Measurements from ENCODE around the gene APOB. TPM values are rescaled to one million over a fixed set of nuclear protein-coding genes. Genes with fewer than 3 reads are reported as not detected.

APOB gene
- total and polyA plus RNA-seq, 2 of the 8 experiments (the other 6 are each of a cell fraction or from before 2014, with no cell fraction given) = 0.15 to 0.61 TPM

DNA sequence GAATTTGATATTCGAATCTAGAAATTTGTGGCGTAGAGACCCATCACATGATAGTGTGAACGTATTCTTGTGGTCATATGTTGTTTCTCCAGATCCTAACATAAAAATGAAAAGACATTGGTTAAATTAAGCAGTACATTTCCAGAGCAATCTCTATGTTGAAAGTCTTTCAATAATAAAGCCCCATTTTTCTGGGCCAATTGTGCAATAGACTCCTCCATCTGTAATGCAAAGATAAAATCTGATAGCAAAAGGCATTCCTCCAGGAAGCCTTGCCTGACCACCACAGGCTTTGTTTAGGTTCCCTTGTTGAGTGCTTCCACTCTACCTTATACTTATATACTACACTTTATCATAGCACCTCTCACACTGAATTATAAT, 31.3 kb downstream of the APOB start:
- Histone ChIP-seq H3K9me3 (ENCODE audit: insufficient read depth in 2 of 2, low read depth in 1 of 2, low read length in 1 of 2) (no peaks in the 10 kb centered on the region; a peak in 1 of 4 replicates), H3K56ac (replicated peaks; ENCODE audit: insufficient read length, low read depth, low read length) (no peak overlapping the region), H3K79me1 (ENCODE audit: low read depth, low read length) (no peaks in the 10 kb centered on the region), H4K91ac (replicated peaks; ENCODE audit: insufficient read length, low read length) (no peak overlapping the region), H4K5ac (ENCODE audit: insufficient read length, low read depth, low read length) (no peak overlapping the region), H2BK15ac (ENCODE audit: low read length) (no peak overlapping the region), H3K4me2 (ENCODE audit: insufficient read depth in 1 of 2, low read depth in 2 of 2, low read length in 2 of 2) (no peak overlapping the region), H3K4me1 (replicated peaks in 1 of 4; ENCODE audit: control insufficient read depth in 3 of 4, insufficient read depth in 4 of 4, low read length in 3 of 4) (no peaks in the 10 kb centered on the region), H3K9ac (replicated peaks in 1 of 4; ENCODE audit: extremely low read depth in 1 of 4, low read depth in 3 of 4, low read length in 3 of 4) (no peak overlapping the region), H3K27me3 (replicated peaks in 1 of 4; ENCODE audit: control insufficient read depth in 3 of 4, extremely low read depth in 1 of 4, insufficient read depth in 3 of 4, low read length in 3 of 4) (no peaks in the 10 kb centered on the region; a peak in 1 of 7 replicates), H2AK5ac (ENCODE audit: low read depth, low read length) (no peak overlapping the region), H3K4ac (replicated peaks; ENCODE audit: insufficient read length, low read depth, low read length) (no peak overlapping the region), H2AFZ (ENCODE audit: low read length) (no peak overlapping the region), H3K4me3 (ENCODE audit: extremely low read depth in 1 of 4, insufficient read depth in 2 of 4, low read depth in 3 of 4, low read length in 4 of 4) (no peak overlapping the region), H3K27ac (ENCODE audit: low read depth, low read length) (no peak overlapping the region), H2BK12ac (ENCODE audit: low read depth, low read length) (no peak overlapping the region), H3K14ac (ENCODE audit: insufficient read length) (no peak overlapping the region), H4K8ac (ENCODE audit: extremely low read depth, insufficient read depth, low read length) (no peak overlapping the region), H3K23ac (ENCODE audit: insufficient read length) (no peak overlapping the region), H2BK120ac (replicated peaks; ENCODE audit: low read depth, low read length) (no peak overlapping the region), H2BK5ac (ENCODE audit: low read depth, low read length) (no peak overlapping the region), H3K36me3 (ENCODE audit: control insufficient read depth in 2 of 4, insufficient read depth in 4 of 4, low read length in 3 of 4) (no peaks in the 10 kb centered on the region), H4K20me1 (replicated peaks in 1 of 2; ENCODE audit: control insufficient read depth in 1 of 2, insufficient read depth in 2 of 2, low read length in 2 of 2) (no peaks in the 10 kb centered on the region), H2BK20ac (ENCODE audit: low read length) (no peak overlapping the region), H3K79me2 (ENCODE audit: control insufficient read depth in 1 of 2, insufficient read depth in 2 of 2, low read length in 2 of 2) (no peaks in the 10 kb centered on the region), H3K23me2 (ENCODE audit: low read depth, low read length) (no peaks in the 10 kb centered on the region), H3K18ac (ENCODE audit: extremely low read depth, low read length) (no peak overlapping the region)
- 83% methylated on average over 3 of the region's 3 CpGs; no CpG with 5 or more reads in 1 of the 2 experiments for WGBS, 2 experiments (ENCODE audit: extremely low coverage in 1 of 2, insufficient coverage in 1 of 2, insufficient read length in 1 of 2, insufficient replicate concordance in 2 of 2, low coverage in 1 of 2, low lambda C conversion rate in 2 of 2, missing lambda C conversion rate in 1 of 2)
- no peak for FAIRE-seq
- DNase-seq (ENCODE audit: low read depth in 1 of 2, low spot score in 2 of 2) = no peak
- ChIA-PET CTCF (ENCODE audit: partially characterized antibody) (interaction anchor here (2.8 kb wide), 1 partner anchor 15 kb away, joined by 9 read pairs; no protein-coding TSS in a partner anchor), POLR2A (ENCODE audit: partially characterized antibody) (no interaction called here)
- TF ChIP-seq BACH1 (IDR thresholded peaks at IDR 0.05; ENCODE audit: low read length) (no peak), NRF1 (IDR thresholded peaks at IDR 0.05; ENCODE audit: low read depth, low read length) (no peak), SP1 (IDR thresholded peaks at IDR 0.05; ENCODE audit: low read depth, low read length) (no peak), YY1 (IDR thresholded peaks at IDR 0.05; ENCODE audit: low read depth, low read length) (no peak), RBBP5 (IDR thresholded peaks at IDR 0.05; ENCODE audit: borderline replicate concordance, low read depth, low read length) (no peak), CTBP2 (IDR thresholded peaks at IDR 0.05; ENCODE audit: borderline replicate concordance, insufficient read depth, insufficient read length, low read length) (no peak), TCF12 (IDR thresholded peaks at IDR 0.05; ENCODE audit: low read depth, low read length) (no peak), CBX5 (IDR thresholded peaks at IDR 0.05; ENCODE audit: low read depth, low read length) (no peak), TAF7 (optimal IDR thresholded peaks at IDR 0.05; ENCODE audit: borderline replicate concordance, low read depth, low read length) (no peak), NANOG (IDR thresholded peaks at IDR 0.05; ENCODE audit: insufficient read depth, low read depth, low read length, poor library complexity, severe bottlenecking) (no peak), JUN (IDR thresholded peaks at IDR 0.05; ENCODE audit: low read depth, low read length) (no peak)
- TF ChIP-seq, protein P1, sequence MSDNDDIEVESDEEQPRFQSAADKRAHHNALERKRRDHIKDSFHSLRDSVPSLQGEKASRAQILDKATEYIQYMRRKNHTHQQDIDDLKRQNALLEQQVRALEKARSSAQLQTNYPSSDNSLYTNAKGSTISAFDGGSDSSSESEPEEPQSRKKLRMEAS (IDR thresholded peaks at IDR 0.05) = no peak
- TF ChIP-seq, protein P2, sequence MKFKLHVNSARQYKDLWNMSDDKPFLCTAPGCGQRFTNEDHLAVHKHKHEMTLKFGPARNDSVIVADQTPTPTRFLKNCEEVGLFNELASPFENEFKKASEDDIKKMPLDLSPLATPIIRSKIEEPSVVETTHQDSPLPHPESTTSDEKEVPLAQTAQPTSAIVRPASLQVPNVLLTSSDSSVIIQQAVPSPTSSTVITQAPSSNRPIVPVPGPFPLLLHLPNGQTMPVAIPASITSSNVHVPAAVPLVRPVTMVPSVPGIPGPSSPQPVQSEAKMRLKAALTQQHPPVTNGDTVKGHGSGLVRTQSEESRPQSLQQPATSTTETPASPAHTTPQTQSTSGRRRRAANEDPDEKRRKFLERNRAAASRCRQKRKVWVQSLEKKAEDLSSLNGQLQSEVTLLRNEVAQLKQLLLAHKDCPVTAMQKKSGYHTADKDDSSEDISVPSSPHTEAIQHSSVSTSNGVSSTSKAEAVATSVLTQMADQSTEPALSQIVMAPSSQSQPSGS (IDR thresholded peaks at IDR 0.05; ENCODE audit: low read length) = no peak

Measured in H1 (cell line).